Transverse colon (tissue), 4 donors: ENCODE data around the gene EEPD1. TPM values are rescaled to one million over a fixed set of nuclear protein-coding genes. Genes with fewer than 3 reads are reported as not detected.

Source experiments
- DNase-seq: peaks from one replicate; pipeline ENCODE4 v3.0.0-alpha.2; 2019
- H3K27ac ChIP-seq, 4 donors: fragments of 200-600 bp; sonication (generic); 2 replicates each; pipeline ENCODE4 v1.5.1; 2016 to 2018; ENCODE audit warnings: inconsistent platforms in 4 of 4
- H3K27me3 ChIP-seq: fragments of 200-600 bp; sonication (generic); 2 replicates; pipeline ENCODE4 v1.5.1; 2017; ENCODE audit warnings: inconsistent platforms
- H3K36me3 ChIP-seq, 4 donors: fragments of 200-600 bp; sonication (generic); 2 replicates each; pipeline ENCODE4 v1.5.1; 2017 to 2019; ENCODE audit warnings: inconsistent platforms in 4 of 4
- H3K4me1 ChIP-seq, 4 donors: fragments of 200-600 bp; sonication (generic); 2 replicates each; pipeline ENCODE4 v1.5.1; 2017 to 2020; ENCODE audit warnings: inconsistent platforms in 4 of 4
- H3K4me3 ChIP-seq, 4 donors: fragments of 200-600 bp; sonication (generic); 1 replicate in 1 of 4; 2 replicates in 3 of 4; pipeline versions ENCODE4 v1.5.1 to v1.6.1; 2017 to 2019; ENCODE audit warnings: inconsistent platforms in 4 of 4
- H3K9me3 ChIP-seq, 2 donors: fragments of 200-600 bp; sonication (generic); 2 replicates each; pipeline ENCODE4 v1.5.1; 2017 to 2019; ENCODE audit warnings: inconsistent platforms in 2 of 2
- EP300 ChIP-seq: sonication (generic); formaldehyde crosslinking; IDR thresholded peaks from one replicate; pipeline ENCODE4 v1.6.1; 2017; ENCODE audit warnings: antibody characterized with exemption, low read depth
- POLR2A ChIP-seq: fragments of 450-650 bp; IDR thresholded peaks from one replicate; pipeline ENCODE4 v1.6.1; 2016; ENCODE audit warnings: antibody characterized with exemption, mild to moderate bottlenecking, moderate library complexity
- POLR2AphosphoS5 ChIP-seq, 3 donors: sonication (generic); formaldehyde crosslinking; IDR thresholded peaks; one replicate each; pipeline ENCODE4 v1.6.1; 2016; ENCODE audit warnings: antibody characterized with exemption in 3 of 3
- WGBS, 2 donors: methylation state at CpG; one replicate each; pipeline ENCODE4 v1.1.5; 2018; ENCODE audit warnings: low coverage in 1 of 2; 5-methylcytosine and 5-hydroxymethylcytosine counted together
- in situ Hi-C, 4 donors: fragments of 200-750 bp; cut with MboI; loops; one replicate each; pipeline versions ENCODE4 v1.15.0 to v1.15.1; 2017; ENCODE audit warnings: low sequenced_read_pairs in 3 of 4, low pct_ligation_motif_present in 1 of 4, low pct_unique_long_range_greater_than_20kb in 1 of 4
- intact Hi-C: fragments of 100-400 bp; cut with DNase I; formaldehyde crosslinking; loops from one replicate; pipeline ENCODE4 v1.15.1; 2023; ENCODE audit warnings: low total_unique reads
- total RNA-seq, 4 donors: library from RNA; depleted of rRNA; stranded (reverse); fragments of >200 nt; gene quantifications; one replicate each; pipeline ENCODE4 v1.1.0, GENCODE V29; 2016
- TF ChIP-seq, protein P1 (sequence below), 5 experiments: fragments of 200-600 bp in 3 of 5; fragments of 450-650 bp in 2 of 5; sonication (generic) in 3 of 5; IDR thresholded peaks; 1 replicate in 2 of 5; 2 replicates in 3 of 5; pipeline ENCODE4 v1.5.1; 2016 to 2017; ENCODE audit warnings: antibody characterized with exemption in 5 of 5, inconsistent platforms in 3 of 5, mild to moderate bottlenecking in 2 of 5, moderate library complexity in 1 of 5

The EEPD1 gene
- total RNA-seq, 4 donors from 2014 or later = 16.2 to 36.2 (median 25.2) TPM

DNA sequence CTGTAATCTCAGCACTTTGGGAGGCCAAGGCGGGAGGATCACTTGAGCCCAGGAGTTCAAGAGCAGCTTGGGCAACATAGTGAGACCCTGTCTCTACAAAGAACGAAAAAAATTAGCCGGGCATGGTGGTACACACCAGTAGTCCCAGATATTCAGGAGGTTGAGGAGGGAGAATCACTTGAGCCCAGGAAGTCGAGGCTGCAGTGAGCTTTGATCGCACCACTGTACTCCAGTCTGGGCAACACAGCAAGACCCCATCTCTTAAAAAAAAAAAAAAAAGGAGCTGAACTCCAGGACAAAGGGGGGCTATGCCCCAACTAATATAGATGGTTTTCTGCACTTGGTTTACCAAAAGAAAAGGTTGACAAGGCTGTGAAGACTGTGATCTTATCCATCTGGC, 135.4 kb downstream of the EEPD1 start:
- WGBS, 2 donors = 97% methylated on average over 4 to 5 of the region's 5 CpGs
- intact Hi-C loops = no loop called here
- H3K36me3 ChIP-seq = no peaks in the 10 kb centered on the region

DNA sequence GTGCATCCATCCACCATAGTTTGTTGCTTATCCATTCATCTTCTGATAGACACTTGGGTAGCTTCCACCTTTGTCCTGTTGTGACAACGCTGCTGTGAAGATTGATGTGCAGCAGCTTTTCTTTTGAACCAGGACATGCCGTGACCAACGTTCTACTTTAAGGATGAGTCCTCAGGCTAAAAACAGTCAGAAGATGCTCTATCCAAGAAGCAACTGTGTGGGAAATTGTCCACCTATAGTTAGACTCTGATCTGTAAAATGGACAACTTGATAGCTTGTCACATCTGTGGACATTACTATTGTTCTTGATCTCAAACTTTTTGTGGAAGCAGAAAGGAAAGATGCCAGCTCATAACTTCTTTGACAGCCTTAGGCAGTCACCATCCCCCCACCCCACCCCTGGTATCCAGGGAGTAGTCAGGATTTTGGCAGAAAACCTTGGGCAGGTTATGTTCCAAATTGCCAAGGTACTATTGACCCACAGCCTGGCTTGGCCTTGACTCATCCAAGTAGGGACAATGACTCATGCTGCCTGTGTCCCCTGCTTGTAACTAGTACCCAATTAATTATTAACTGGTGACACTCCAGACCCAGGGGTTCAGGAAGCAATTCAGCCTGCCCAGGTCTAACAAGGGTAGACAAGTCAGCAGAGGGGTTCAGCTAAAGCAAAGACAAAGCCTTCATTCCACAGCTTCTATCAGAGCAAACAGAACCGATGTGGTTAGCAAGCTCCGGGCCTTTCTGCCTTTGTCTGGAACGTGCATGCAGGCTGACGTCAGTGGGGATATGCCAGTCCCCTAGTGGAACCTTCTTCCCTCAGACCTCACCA, 137.0 kb downstream of the EEPD1 start:
- intact Hi-C loops = loop anchor here (2.0 to 5.0 kb wide), 2 partner anchors 133 to 303 kb away; no protein-coding TSS in a partner anchor
- H3K4me1 ChIP-seq = peaks cover 18 to 64% (median 39%) of the 10 kb centered on the region in 4 donors

More for the DNA sequence above, 135.4 kb downstream of the EEPD1 start:
- no peak for DNase-seq
- in situ Hi-C loops = loop anchor here in 1 of 4 donors (25.0 kb wide), 1 partner anchor 126 kb away; the partner anchor contains the start of gene EEPD1
- H3K4me1 ChIP-seq = peaks cover 18 to 64% (median 39%) of the 10 kb centered on the region in 4 donors
- no peaks in the 10 kb centered on the region for H3K27me3 ChIP-seq
- H3K9me3 ChIP-seq = no peaks in the 10 kb centered on the region
- no peak overlapping the region for H3K4me3 ChIP-seq
- H3K27ac ChIP-seq = peak overlapping the region in 3 of 4 donors; percentile 66 to 74 (median 72)
- TF ChIP-seq POLR2AphosphoS5 (IDR thresholded peaks at IDR 0.05) (no peak), POLR2A (no peak), EP300 (no peak)
- TF ChIP-seq, protein P1, sequence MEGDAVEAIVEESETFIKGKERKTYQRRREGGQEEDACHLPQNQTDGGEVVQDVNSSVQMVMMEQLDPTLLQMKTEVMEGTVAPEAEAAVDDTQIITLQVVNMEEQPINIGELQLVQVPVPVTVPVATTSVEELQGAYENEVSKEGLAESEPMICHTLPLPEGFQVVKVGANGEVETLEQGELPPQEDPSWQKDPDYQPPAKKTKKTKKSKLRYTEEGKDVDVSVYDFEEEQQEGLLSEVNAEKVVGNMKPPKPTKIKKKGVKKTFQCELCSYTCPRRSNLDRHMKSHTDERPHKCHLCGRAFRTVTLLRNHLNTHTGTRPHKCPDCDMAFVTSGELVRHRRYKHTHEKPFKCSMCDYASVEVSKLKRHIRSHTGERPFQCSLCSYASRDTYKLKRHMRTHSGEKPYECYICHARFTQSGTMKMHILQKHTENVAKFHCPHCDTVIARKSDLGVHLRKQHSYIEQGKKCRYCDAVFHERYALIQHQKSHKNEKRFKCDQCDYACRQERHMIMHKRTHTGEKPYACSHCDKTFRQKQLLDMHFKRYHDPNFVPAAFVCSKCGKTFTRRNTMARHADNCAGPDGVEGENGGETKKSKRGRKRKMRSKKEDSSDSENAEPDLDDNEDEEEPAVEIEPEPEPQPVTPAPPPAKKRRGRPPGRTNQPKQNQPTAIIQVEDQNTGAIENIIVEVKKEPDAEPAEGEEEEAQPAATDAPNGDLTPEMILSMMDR (IDR thresholded peaks at IDR 0.05) = no peak

GRCh38 chr7:36291387-36292316, 138.6 kb downstream of the EEPD1 start:
- intact Hi-C loops (loop anchor here (2.0 to 5.0 kb wide), 2 partner anchors 134 to 305 kb away; no protein-coding TSS in a partner anchor), in situ Hi-C loops (loop anchor here (5.0 to 25.0 kb wide), 3 partner anchors 129 to 307 kb away; partner anchors contain the start of gene EEPD1 (in 1 of the 4))
- Histone ChIP-seq H3K27me3 (no peaks in the 10 kb centered on the region), H3K27ac (peak overlapping the region; percentile 84 to 88 (median 86)), H3K36me3 (no peaks in the 10 kb centered on the region), H3K4me1 (peaks cover 16 to 55% (median 34%) of the 10 kb centered on the region in 4 donors), H3K9me3 (no peaks in the 10 kb centered on the region), H3K4me3 (peak overlapping the region in 3 of 4 donors; percentile 12 to 25 (median 13))
- TF ChIP-seq, protein P1 (IDR thresholded peaks at IDR 0.05) = peak; percentile 96 to 99 (median 98)
- no peak for TF ChIP-seq EP300
- TF ChIP-seq POLR2A = peak; percentile 61
- peak in 2 of 3 donors; percentile 42 to 61 for TF ChIP-seq POLR2AphosphoS5 (IDR thresholded peaks at IDR 0.05)
- peak; percentile 90 for DNase-seq
- 7 to 20% methylated on average over 5 to 18 of the region's 18 CpGs for WGBS, 2 donors

More for the DNA sequence above, 137.0 kb downstream of the EEPD1 start:
- TF ChIP-seq, protein P1 (IDR thresholded peaks at IDR 0.05) = no peak
- TF ChIP-seq POLR2AphosphoS5 (IDR thresholded peaks at IDR 0.05) (peak in 1 of 3 donors; percentile 36), POLR2A (no peak), EP300 (no peak)
- peak overlapping the region; percentile 31 to 87 (median 72) for H3K27ac ChIP-seq
- H3K4me3 ChIP-seq = no peak overlapping the region
- H3K36me3 ChIP-seq = no peaks in the 10 kb centered on the region
- H3K27me3 ChIP-seq = no peaks in the 10 kb centered on the region
- in situ Hi-C loops = loop anchor here (5.0 to 25.0 kb wide), 3 partner anchors 128 to 305 kb away; partner anchors contain the start of gene EEPD1 (in 1 of the 4)
- WGBS, 2 donors = 67 to 90% methylated on average over 2 to 7 of the region's 7 CpGs
- H3K9me3 ChIP-seq = no peaks in the 10 kb centered on the region
- DNase-seq = peak; percentile 54
